ENCODE data around the gene ENOX1.

ENOX1 gene

GRCh38 chr13:43289470-43290255 is 497.1 kb downstream of the ENOX1 start:
- no peak for DNase-seq (ENCODE audit: low spot score)

GRCh38 chr13:43286751-43287150 is 500.0 kb downstream of the ENOX1 start:
- DNase-seq (ENCODE audit: low spot score), result no peak

- no peak for DNase-seq (ENCODE audit: low spot score)
Measured at GRCh38 chr13:43285933-43286597, 500.7 kb downstream of the ENOX1 start.

- no peak for DNase-seq (ENCODE audit: low spot score)
Measured at GRCh38 chr13:43284162-43284561, 502.6 kb downstream of the ENOX1 start.

DNA sequence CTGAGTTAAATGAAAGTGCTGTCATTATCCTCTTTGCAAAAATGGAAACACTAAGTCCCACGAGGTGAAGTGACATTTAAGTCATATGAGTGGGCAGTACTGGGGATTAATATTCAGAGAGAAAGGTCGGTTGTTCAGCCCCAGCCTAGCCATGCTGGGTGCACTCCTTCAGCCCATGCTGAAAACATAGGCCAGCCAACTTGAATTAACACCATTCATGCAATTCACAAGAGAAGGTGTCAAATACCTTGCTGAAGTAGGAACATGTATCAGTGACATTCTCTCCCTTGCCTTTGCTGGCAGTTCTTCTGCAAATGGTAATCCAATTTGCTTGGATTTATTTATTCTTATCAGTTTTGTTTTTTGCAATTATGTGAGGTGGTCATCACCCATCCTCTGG is 507.1 kb downstream of the ENOX1 start:
- no peak for DNase-seq (ENCODE audit: low spot score)

DNA sequence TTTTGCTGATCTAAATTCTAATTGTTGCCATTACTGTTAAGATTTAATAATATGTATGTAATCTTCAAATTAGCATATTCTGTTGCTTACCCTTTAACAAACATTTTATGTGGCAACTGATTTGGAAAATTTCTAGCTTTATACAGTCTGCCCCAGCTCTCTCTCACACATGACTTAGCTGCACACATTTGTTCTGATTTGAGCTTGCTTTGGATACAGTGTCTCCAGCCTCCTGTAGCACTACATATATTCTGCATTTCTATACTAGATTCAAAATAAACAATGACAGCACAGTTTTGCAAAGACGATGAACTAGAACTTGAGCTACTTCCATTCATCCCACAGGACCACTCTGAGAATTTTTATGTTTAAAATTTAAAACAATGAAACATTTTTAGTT is 508.6 kb downstream of the ENOX1 start:
- no peak for DNase-seq (ENCODE audit: low spot score)

DNA sequence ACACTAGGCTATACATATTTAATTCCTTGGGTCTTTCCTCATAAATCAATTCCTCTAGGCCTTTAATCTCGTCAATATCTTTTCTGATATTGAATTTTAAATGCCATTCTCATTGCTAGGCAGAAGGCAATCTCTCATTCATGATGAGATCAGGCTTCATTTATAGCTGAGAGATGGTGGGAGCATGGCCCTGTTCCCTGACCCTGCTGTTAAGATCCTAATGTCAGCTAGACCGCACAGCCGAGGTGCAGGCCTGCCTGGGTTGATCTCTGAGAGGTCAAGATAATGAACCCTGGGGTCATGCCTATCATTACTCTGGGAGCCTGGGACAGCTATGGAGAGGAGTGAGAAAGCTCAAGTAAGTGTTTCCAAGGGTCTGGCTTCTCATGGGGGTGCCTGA is 509.6 kb downstream of the ENOX1 start:
- no peak for DNase-seq (ENCODE audit: low spot score)

DNA sequence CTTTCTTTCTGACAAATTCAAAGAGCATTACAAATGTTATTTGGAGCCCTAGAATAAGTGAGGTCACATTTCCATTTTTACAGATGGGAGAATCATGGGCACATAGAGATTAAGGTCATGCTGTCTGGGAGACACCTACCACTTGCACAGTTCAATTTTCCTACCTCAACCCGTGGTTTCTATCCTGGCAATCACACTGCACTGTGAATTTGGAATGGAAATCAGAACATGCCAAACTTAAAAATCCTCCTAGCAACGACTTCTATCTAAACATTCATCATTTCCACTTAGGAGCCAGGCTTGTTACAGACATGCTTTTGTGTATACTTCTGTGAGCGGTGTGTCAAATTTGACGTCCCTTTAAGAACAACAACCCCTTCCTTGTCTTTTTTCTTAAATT is 511.9 kb downstream of the ENOX1 start:
- no peak for DNase-seq (ENCODE audit: low spot score)

DNA sequence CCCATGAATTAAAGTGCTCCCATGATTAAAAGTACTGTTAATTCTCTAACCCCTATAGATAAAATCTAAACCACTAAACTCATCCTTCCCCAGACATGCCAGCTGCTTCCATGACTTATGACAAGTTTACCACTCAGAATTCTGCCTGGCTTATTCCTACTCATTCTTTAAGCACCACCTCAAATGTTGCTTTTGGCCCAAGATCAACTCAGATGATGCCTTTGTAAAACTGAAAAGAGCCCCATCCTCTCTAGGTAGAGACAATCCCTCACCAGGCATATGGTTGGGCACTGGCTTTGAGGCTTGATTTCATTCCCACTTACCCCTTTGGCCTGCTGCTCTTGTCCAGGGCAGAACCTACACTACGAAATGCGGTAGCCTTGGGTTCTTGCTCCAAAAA is 513.4 kb downstream of the ENOX1 start:
- DNase-seq (ENCODE audit: low spot score), result no peak

DNA sequence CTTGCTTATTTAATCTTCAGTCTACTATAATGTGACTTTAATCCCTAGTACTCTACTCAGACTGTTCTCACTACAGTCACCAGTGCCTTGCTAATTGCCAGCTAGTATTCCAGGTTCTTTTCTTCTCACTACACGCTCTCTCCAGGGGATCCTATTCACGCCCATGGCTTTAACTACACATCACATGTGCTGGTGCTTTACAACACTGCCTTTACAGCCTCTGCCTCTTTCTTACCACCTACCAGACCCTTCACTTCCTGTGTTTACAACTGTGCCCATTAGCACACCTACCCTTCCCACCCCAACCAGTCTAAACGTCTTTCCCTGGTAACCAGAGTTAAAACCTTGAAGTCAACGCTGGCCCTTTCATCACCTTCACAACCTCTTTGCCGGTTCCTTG is 513.9 kb downstream of the ENOX1 start:
- DNase-seq (ENCODE audit: low spot score), result no peak

DNA sequence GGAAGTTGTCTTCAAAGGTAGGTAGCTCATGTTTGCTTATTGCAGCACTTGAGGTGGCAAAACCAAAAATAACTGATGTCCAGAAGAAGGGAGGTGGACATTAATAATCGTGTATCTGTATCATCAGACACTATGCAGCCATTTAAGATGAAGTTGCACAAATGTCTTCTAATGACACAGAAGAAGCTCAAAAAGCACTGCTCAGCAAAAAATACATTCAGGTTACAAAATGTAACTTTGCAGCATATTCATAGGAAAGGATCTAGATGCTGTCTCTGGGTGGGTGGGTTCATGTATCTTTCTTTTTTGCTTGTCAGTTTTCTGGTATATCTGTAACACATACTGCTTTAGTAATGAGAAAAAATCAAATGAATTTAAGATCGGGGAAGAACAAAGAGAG is 515.6 kb downstream of the ENOX1 start:
- DNase-seq (ENCODE audit: low spot score), result no peak

DNA sequence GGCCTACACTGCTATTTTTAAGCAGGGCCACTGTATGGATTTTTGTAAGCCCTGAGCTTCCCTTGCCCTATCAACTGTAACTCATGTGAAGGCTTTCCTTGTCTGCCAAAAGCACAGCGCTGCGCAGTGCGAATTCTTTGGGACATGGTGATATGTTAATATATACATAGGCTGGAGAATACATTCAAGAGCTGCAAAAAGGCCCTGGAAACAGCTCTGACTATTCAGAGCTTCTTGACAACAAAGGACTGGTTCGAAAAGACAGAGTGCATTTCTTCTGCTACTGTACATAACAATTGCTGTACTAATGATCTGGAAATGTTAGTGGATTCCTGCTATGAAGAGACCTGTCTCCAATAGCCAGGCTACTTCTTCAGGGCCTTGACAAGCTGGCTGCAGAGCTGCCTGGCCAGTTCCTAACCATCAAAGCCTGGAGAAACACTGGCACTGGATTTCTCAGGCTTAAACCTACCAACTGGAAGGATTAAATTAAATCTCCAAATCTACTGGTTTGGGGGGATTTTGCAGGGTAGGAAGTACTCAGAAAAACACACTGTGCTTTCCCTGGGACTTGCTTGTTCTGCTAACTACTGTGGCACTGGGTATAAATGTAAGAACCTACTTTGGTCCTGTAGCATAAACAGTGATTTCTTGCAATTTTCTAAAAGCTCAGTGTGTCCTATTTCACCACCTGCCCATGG is 516.5 kb downstream of the ENOX1 start:
- no peak for DNase-seq (ENCODE audit: low spot score)

GRCh38 chr13:43269037-43269481 is 517.7 kb downstream of the ENOX1 start:
- DNase-seq (ENCODE audit: low spot score), result no peak

- DNase-seq (ENCODE audit: low spot score), result no peak
Measured at GRCh38 chr13:43268632-43269031, 518.1 kb downstream of the ENOX1 start.

DNA sequence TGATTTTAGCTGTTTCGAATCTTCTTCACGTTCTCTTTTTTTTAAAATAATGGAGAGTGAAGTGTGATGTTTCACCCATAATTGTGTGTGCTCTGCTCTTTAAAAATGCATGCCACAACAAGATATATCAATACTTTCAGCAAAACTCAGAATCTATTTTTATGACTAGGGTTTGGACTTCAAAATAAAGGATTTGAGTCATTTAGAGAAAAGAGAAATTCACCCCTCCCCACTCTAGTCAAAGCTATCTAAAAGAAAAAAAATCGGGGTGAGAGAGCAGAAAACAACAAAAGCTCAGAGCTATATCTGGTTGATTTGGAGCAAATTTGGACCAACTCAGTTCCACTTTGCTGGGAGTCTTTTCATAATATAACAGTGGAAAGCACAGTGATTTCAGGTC is 518.9 kb downstream of the ENOX1 start:
- DNase-seq (ENCODE audit: low spot score), result no peak

- no peak for DNase-seq (ENCODE audit: low spot score)
Measured at GRCh38 chr13:43266936-43267615, 519.7 kb downstream of the ENOX1 start.

DNA sequence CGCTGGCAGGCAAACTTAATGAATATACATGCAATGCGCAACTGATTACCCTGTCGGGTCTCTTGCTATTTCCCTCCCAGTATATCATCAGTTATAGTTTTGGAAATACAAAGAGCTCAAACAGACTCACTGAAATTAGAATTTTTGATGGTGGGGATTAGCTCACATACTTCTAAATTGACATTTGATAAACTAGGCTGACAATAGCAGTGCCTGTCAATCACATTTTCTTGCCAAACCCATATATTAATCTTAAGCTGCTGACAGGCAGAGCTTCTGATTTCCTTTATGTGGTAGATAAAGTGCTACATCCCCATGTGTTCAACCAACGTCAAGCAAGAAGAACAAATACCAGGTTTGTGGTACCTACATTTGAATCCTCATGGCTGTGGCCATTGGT is 521.7 kb downstream of the ENOX1 start:
- DNase-seq (ENCODE audit: low spot score), result no peak

DNA sequence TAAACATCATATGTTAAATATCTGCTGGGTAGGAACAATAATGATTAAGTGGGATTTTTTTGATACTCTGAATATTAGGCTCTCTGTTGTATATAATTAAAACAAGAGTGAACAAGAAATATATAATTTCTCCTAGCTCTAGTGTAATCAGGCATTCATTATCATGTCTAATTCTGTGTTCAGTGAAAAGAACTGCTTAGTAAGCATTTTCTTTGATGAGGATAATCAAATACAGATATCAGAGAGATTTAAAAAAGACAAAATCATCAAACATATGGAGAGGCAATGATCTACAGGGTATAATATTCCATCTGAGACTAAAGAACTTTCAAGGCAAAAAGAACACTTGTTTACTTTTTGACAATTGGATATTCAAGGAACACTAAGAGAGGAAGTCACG is 522.3 kb downstream of the ENOX1 start:
- DNase-seq (ENCODE audit: low spot score), result no peak

GRCh38 chr13:43263047-43263446 is 523.7 kb downstream of the ENOX1 start:
- no peak for DNase-seq (ENCODE audit: low spot score)

- no peak for DNase-seq (ENCODE audit: low spot score)
Measured at GRCh38 chr13:43260999-43261398, 525.8 kb downstream of the ENOX1 start.

DNA sequence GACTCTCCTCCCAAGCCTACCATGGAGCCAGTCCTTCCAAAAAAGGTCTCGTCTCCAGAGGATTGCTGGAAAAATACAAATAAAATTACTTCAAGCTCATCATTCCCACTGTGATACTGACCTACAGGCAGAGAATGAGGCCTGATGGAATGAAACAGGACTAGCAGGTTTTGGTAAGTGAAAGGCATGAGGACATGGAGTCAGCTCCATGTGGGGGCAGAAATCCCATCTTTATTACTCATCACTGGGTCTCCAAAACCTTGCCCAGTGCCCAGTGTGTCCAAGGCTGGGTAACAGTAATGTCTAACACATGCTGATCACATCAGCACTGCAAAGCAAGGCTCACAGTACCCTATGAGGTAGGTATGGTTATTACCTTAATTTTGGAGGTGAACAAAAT is 528.0 kb downstream of the ENOX1 start:
- no peak for DNase-seq (ENCODE audit: low spot score)

DNA sequence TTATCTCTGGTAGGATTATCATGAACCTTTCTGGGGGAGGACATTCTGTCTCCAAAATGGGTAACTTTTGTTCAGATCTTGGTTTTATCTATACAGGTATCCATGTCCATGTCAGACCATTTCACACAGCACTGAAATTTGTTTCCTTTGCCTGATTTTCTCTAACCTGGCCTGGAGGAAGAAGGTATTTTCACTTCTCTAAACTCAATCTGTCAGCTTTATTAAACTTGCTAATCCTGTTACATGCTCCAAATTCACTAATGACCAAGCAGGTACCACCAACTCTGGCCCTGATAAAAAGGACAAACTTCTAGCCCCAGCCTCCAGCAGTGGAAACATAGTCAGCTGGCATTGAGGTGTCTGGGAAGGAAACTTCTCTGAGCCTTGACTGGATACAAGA is 529.0 kb downstream of the ENOX1 start:
- no peak for DNase-seq (ENCODE audit: low spot score)

GRCh38 chr13:43251961-43252360 is 534.8 kb downstream of the ENOX1 start:
- no peak for DNase-seq (ENCODE audit: low spot score)
